Mesothelial cell of epicardium (in vitro differentiated cells): ENCODE measurements around the gene MMP2. TPM values are rescaled to one million over a fixed set of nuclear protein-coding genes. Genes with fewer than 3 reads are reported as not detected.

ENCODE experiments used
- DNase-seq, 2 experiments: peaks; one replicate each; pipeline ENCODE4 v3.0.0; 2021; ENCODE audit warnings: low spot score in 2 of 2; ENCODE audit not compliant: unreplicated experiment in 2 of 2
- H3K27ac Mint-ChIP-seq: 2 replicates; pipeline ENCODE4 v1.8.0; 2021; ENCODE audit warnings: mixed read lengths
- H3K27me3 Mint-ChIP-seq: 2 replicates; pipeline ENCODE4 v1.8.0; 2021; ENCODE audit warnings: low read depth, mixed read lengths
- H3K36me3 Mint-ChIP-seq: 2 replicates; pipeline ENCODE4 v1.8.0; 2021; ENCODE audit warnings: mixed read lengths
- H3K4me1 Mint-ChIP-seq: 2 replicates; pipeline ENCODE4 v1.8.0; 2021; ENCODE audit warnings: mixed read lengths
- H3K4me3 Mint-ChIP-seq: 2 replicates; pipeline ENCODE4 v1.8.0; 2021; ENCODE audit warnings: mild to moderate bottlenecking, moderate library complexity, mixed read lengths
- H3K9me3 Mint-ChIP-seq: 2 replicates; pipeline ENCODE4 v1.8.0; 2021; ENCODE audit warnings: mixed read lengths
- CTCF ChIP-seq: fragments of 200-600 bp; sonication (generic); IDR thresholded peaks from one replicate; pipeline ENCODE4 v1.5.0; 2021; ENCODE audit warnings: antibody characterized with exemption; ENCODE audit not compliant: unreplicated experiment
- total RNA-seq: library from RNA; stranded (reverse); gene quantifications from 3 replicates; pipeline ENCODE4 v1.2.1, GENCODE V29; 2021

MMP2 gene
- total RNA-seq, 1 donor from 2014 or later: 385 TPM

DNA sequence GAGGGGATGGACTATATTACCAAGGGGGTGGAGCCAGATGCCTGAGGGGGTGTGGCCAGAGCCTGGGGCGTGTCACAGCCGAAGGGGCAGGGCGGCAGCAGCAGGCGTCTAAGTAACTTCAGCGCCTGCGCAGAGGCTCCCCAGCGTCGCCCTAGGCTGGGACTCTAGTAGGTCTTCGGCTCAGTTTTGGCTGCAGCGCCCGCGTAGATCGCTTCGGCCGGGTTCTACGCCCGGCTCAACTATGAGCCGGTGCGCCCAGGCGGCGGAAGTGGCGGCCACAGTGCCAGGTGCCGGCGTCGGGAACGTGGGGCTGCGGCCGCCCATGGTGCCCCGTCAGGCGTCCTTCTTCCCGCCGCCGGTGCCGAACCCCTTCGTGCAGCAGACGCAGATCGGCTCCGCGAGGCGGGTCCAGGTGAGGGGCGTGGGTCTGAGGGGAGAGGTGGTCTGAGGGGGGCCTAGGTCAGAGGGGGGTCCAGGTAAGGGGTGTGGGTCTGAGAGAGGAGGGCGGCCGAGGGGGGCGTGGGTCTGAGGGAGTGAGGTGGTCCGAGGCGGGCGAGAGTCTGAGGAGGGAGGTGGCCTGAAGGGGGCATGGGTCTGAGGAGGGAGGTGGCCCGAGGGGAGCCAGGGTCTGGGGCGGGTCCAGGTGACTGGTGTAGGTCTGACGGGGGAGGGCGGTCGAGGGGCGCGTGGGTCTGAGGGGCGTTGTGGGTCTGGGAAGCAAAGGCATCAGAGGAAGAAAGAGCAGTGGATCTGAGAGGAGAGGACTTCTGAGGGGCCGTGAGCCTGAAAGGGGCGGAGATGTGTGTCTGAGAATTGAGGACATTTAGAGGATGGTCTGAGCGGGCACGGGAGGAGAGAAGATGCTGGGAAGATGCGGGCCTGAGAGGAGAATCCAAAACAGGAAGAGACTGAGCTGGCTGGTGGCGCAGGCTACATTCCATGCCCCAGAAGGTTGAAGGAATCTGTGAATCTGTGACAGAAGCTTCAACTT is 30.2 kb downstream of the MMP2 start, which contains the start of gene LPCAT2:
LPCAT2 (plus strand) TSS at position 132 of the 991 bp plus-strand sequence; CDS start at position 242, 110 bp downstream.
- peak within 1 kb of the TSS; percentile 79 for H3K4me3 Mint-ChIP-seq
- peaks cover 23% of the 10 kb centered on the region for H3K9me3 Mint-ChIP-seq
- H3K36me3 Mint-ChIP-seq: peaks cover 36% of the 10 kb centered on the region
- peak within 1 kb of the TSS; percentile 84 for H3K27ac Mint-ChIP-seq
- no peaks in the 10 kb centered on the region for H3K27me3 Mint-ChIP-seq
- DNase-seq: peak; percentile 76 to 92
- peaks cover 14% of the 10 kb centered on the region for H3K4me1 Mint-ChIP-seq
- no peak for TF ChIP-seq CTCF

DNA sequence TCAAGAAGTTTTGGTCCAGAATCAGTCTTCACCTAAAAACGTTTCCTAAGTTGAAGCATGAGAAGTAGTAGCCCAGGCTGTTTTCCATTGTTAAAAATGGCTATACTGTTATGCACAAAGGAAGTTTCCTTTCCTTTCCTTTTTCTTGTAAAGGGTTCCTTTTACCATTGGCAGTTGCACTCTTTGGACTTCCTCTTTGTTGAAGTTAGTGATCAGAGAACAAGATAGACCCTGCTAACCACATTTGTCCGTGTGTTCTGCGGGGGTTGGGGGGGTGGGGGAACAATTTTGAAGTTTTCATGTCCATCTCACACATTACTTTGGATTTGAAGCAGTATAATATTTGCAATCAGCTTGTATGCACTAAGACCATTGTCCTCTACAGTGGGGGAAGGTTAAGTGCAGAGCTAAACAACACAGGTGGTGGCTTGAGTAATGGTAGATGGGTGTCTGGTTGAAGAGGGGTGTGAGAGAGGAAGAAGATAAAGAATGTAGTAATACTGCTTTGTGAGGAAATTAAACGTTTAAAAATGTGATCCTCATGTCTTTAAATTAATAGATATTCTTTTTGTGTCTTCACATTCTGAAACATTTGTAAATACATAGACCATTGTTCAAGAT is 31.3 kb downstream of the MMP2 start:
- Mint-ChIP-seq H3K36me3 (peaks cover 41% of the 10 kb centered on the region), H3K27ac (no peak overlapping the region), H3K27me3 (no peaks in the 10 kb centered on the region), H3K9me3 (peaks cover 30% of the 10 kb centered on the region), H3K4me1 (peaks cover 14% of the 10 kb centered on the region), H3K4me3 (peak overlapping the region; percentile 79)
- no peak for TF ChIP-seq CTCF
- no peak for DNase-seq

- no peak overlapping the region for H3K27ac Mint-ChIP-seq
- H3K4me3 Mint-ChIP-seq: no peak overlapping the region
- H3K4me1 Mint-ChIP-seq: peaks cover 14% of the 10 kb centered on the region
- peaks cover 49% of the 10 kb centered on the region for H3K36me3 Mint-ChIP-seq
- H3K27me3 Mint-ChIP-seq: no peaks in the 10 kb centered on the region
- no peak for DNase-seq
- no peak for TF ChIP-seq CTCF
- peaks cover 53% of the 10 kb centered on the region for H3K9me3 Mint-ChIP-seq
Observed at GRCh38 chr16:55512941-55513340, 33.9 kb downstream of the MMP2 start.

DNA sequence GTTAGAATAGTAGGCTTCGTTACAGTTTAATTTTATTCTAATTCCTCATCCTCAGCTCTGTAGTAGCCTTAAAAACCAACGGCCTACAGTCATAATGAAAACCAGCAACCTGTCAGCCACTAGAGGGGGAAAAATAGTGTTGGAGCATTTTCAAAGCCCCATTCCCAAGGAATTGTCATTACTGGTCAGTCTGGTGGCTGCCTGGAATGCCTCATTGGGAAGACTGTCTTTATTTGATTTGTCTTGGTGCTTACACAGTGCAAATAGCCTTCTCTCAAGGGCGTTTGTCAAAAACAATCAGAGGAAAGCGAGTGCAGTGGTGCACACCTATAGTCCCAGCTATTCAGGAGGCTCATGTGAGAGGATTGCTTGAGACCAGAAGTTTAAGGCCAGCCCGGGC is 34.6 kb downstream of the MMP2 start:
- no peak for TF ChIP-seq CTCF
- H3K4me3 Mint-ChIP-seq: no peak overlapping the region
- no peaks in the 10 kb centered on the region for H3K27me3 Mint-ChIP-seq
- peaks cover 12% of the 10 kb centered on the region for H3K4me1 Mint-ChIP-seq
- peaks cover 55% of the 10 kb centered on the region for H3K36me3 Mint-ChIP-seq
- no peak for DNase-seq
- H3K27ac Mint-ChIP-seq: no peak overlapping the region
- H3K9me3 Mint-ChIP-seq: peaks cover 59% of the 10 kb centered on the region

GRCh38 chr16:55515111-55515510 is 36.1 kb downstream of the MMP2 start:
- DNase-seq: no peak
- H3K36me3 Mint-ChIP-seq: peaks cover 64% of the 10 kb centered on the region
- H3K4me3 Mint-ChIP-seq: no peak overlapping the region
- no peaks in the 10 kb centered on the region for H3K27me3 Mint-ChIP-seq
- peaks cover 4% of the 10 kb centered on the region for H3K4me1 Mint-ChIP-seq
- peaks cover 69% of the 10 kb centered on the region for H3K9me3 Mint-ChIP-seq
- TF ChIP-seq CTCF: no peak
- no peak overlapping the region for H3K27ac Mint-ChIP-seq
